IPS-15b (cell line): Measurements from ENCODE around the gene ZFP36.

Source experiments
- H3K27me3 ChIP-seq: one replicate; pipeline ENCODE4 v1.6.1; 2013; ENCODE audit warnings: low read length; ENCODE audit not compliant: control insufficient read depth, insufficient read depth
- H3K36me3 ChIP-seq: one replicate; pipeline ENCODE4 v1.6.1; 2013; ENCODE audit warnings: low read length; ENCODE audit not compliant: control insufficient read depth, insufficient read depth
- H3K4me1 ChIP-seq: one replicate; pipeline ENCODE4 v1.6.1; 2013; ENCODE audit warnings: mild to moderate bottlenecking, low read length; ENCODE audit not compliant: control insufficient read depth, insufficient read depth
- H3K4me3 ChIP-seq: one replicate; pipeline ENCODE4 v1.5.1; 2013; ENCODE audit warnings: low read depth, low read length
- H3K9ac ChIP-seq: one replicate; pipeline ENCODE4 v1.6.1; 2013; ENCODE audit warnings: low read depth, mild to moderate bottlenecking, low read length
- H3K9me3 ChIP-seq: one replicate; pipeline ENCODE4 v1.6.1; 2013; ENCODE audit warnings: mild to moderate bottlenecking, low read length; ENCODE audit not compliant: control insufficient read depth, insufficient read depth

The ZFP36 gene

GRCh38 chr19:39433480-39434079 lies 26.9 kb downstream of the ZFP36 start:
- H3K4me1 ChIP-seq, result peaks cover 15% of the 10 kb centered on the region

GRCh38 chr19:39434123-39435076 lies 27.8 kb downstream of the ZFP36 start:
- no peaks in the 10 kb centered on the region for H3K27me3 ChIP-seq
- H3K4me3 ChIP-seq, result peak overlapping the region; percentile 99
- H3K9me3 ChIP-seq, result no peaks in the 10 kb centered on the region
- no peak overlapping the region for H3K9ac ChIP-seq
- peaks cover 11% of the 10 kb centered on the region for H3K4me1 ChIP-seq
- H3K36me3 ChIP-seq, result peaks cover 23% of the 10 kb centered on the region

More at GRCh38 chr19:39433480-39434079, 26.9 kb downstream of the ZFP36 start:
- H3K27me3 ChIP-seq, result no peaks in the 10 kb centered on the region
- H3K9me3 ChIP-seq, result no peaks in the 10 kb centered on the region
- peak overlapping the region; percentile 99 for H3K4me3 ChIP-seq
- H3K9ac ChIP-seq, result no peak overlapping the region
- peaks cover 23% of the 10 kb centered on the region for H3K36me3 ChIP-seq

GRCh38 chr19:39435499-39436349 lies 29.1 kb downstream of the ZFP36 start, which contains the start of gene RPS16:
TSS of gene RPS16 (minus strand) at chr19:39435949. CDS start at chr19:39435895, 54 bp downstream.
- Histone ChIP-seq H3K9ac (peak within 1 kb of the TSS; percentile 99), H3K27me3 (no peaks in the 10 kb centered on the region)

DNA sequence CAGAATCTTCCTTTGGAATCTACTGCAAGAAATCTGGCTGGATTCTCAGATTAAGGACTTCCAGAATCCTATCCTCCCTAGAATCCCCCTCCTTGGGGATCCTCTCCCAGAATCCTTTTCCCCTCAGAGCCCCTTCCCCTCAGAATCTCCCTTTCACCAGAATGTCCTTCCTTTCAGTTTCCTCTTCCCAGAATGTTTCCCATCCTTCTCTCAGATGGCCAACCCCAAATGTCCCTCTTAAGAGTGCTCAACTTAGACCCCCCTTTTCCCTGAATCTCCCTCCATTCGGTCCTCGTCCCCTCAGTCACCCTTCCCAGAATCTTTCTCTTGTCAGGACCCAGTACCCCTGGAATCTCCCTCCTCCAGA lies 29.7 kb downstream of the ZFP36 start:
- no peaks in the 10 kb centered on the region for H3K27me3 ChIP-seq
- H3K36me3 ChIP-seq, result peaks cover 23% of the 10 kb centered on the region
- H3K9ac ChIP-seq, result peak overlapping the region; percentile 84
- no peaks in the 10 kb centered on the region for H3K9me3 ChIP-seq
- H3K4me3 ChIP-seq, result peak overlapping the region; percentile 99
- H3K4me1 ChIP-seq, result peaks cover 6% of the 10 kb centered on the region

More at GRCh38 chr19:39435499-39436349, 29.1 kb downstream of the ZFP36 start, which contains the start of gene RPS16:
- Histone ChIP-seq H3K36me3 (peaks cover 23% of the 10 kb centered on the region), H3K4me1 (peaks cover 10% of the 10 kb centered on the region), H3K4me3 (peak within 1 kb of the TSS; percentile 99), H3K9me3 (no peaks in the 10 kb centered on the region)

GRCh38 chr19:39438270-39438934 lies 31.8 kb downstream of the ZFP36 start:
- H3K4me1 ChIP-seq, result peaks cover 6% of the 10 kb centered on the region
- H3K4me3 ChIP-seq, result no peak overlapping the region
- no peak overlapping the region for H3K9ac ChIP-seq
- H3K27me3 ChIP-seq, result no peaks in the 10 kb centered on the region
- H3K36me3 ChIP-seq, result peaks cover 14% of the 10 kb centered on the region
- no peaks in the 10 kb centered on the region for H3K9me3 ChIP-seq

- Histone ChIP-seq H3K9me3 (no peaks in the 10 kb centered on the region), H3K36me3 (peaks cover 8% of the 10 kb centered on the region), H3K9ac (peak overlapping the region; percentile 87), H3K27me3 (no peaks in the 10 kb centered on the region), H3K4me1 (no peaks in the 10 kb centered on the region), H3K4me3 (peak overlapping the region; percentile 88)
These were observed 38.0 kb downstream of the ZFP36 start for GRCh38 chr19:39444598-39445195.

DNA sequence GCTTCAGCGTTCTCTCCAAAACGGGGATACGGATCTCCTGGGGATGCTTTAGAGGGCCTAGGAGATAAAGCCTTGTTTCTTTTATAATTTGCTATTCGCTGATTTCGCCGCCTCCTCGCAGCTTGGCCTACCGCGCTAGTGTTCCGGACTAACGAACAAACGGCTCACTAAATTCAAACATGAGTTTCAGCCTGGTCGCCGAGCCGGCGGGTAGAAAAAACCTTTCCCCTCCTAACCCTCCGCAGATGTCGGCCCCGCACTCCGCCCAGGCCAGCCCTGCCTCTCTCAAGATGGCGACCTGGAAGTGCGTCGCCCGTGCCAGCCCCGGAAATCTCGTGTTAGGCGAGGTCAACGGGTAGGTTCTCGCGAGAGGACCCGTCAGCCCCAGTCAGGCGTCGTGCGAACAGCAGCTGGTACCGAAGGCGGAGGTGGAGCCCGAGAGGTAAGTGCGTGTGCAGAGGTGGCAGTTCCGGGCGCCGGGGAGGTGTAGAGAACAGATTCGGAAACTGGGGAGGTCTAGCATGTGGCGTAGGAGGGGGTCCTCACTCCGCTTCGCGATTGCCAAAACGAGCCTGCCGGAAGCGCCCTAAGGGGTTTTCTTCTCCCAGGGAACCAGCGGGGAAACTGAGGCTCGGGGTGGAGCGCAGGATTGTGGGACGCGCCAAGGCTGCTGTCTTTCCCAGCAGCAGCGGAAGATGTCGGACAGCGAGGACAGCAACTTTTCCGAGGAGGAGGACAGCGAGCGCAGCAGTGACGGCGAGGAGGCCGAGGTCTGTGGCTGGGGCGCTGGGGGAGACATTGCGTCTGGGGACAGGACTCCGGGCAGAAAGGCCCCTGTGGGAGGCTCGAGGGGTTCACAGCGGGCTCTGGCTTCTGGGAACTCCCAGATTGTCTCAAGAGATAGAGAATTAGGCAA lies 38.8 kb downstream of the ZFP36 start, which contains the start of gene SUPT5H:
TSS of gene SUPT5H (plus strand) at position 387 of the 916 bp plus-strand sequence. CDS start at position 696, 309 bp downstream.
- H3K36me3 ChIP-seq, result peaks cover 8% of the 10 kb centered on the region
- H3K4me1 ChIP-seq, result no peaks in the 10 kb centered on the region
- H3K4me3 ChIP-seq, result peak within 1 kb of the TSS; percentile 88
- peak within 1 kb of the TSS; percentile 98 for H3K9ac ChIP-seq
- H3K27me3 ChIP-seq, result no peaks in the 10 kb centered on the region
- no peaks in the 10 kb centered on the region for H3K9me3 ChIP-seq

DNA sequence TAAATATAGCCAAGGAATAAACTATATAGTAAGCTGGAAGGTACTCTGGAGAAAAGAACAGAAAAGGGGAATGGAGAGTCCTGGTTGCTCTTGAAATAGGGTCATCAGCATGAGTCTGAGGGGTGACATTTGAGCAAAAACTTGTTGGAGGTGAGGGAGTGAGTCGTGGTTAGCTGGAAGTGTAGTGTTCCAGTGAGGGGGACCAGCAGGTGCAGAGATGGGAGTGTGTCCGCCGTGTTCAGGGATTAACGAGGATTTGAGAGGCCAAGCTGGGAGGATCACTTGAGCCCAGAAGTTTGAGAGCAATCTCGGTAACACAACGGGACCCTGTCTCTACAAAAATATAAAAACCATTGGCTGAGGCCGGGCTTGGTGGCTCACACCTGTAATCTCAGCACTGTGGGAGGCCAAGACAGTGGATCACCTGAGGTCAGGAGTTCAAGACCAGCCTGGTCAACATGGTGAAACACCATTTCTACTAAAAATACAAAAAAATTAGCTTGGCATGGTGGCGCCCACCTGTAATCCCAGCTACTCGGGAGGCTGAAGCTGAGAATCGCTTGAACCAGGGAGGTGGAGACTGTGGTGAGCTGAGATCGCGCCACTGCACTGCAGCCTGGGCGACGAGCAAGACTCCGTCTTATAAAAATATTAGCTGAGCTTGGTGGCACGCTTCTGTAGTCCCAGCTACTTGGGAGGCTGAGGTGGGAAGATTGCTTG lies 39.9 kb downstream of the ZFP36 start:
- Histone ChIP-seq H3K27me3 (no peaks in the 10 kb centered on the region), H3K9ac (peak overlapping the region; percentile 98), H3K4me3 (peak overlapping the region; percentile 88), H3K4me1 (no peaks in the 10 kb centered on the region), H3K9me3 (no peaks in the 10 kb centered on the region), H3K36me3 (peaks cover 8% of the 10 kb centered on the region)

GRCh38 chr19:39448271-39448670 lies 41.6 kb downstream of the ZFP36 start:
- H3K4me1 ChIP-seq, result no peaks in the 10 kb centered on the region
- no peaks in the 10 kb centered on the region for H3K9me3 ChIP-seq
- H3K27me3 ChIP-seq, result no peaks in the 10 kb centered on the region
- no peak overlapping the region for H3K9ac ChIP-seq
- H3K4me3 ChIP-seq, result no peak overlapping the region
- H3K36me3 ChIP-seq, result peaks cover 16% of the 10 kb centered on the region
